GM04504 (cell line): ENCODE measurements around the gene SAFB.

Experiments
- DNase-seq: peaks from one replicate; pipeline ENCODE4 v3.0.0-alpha.2; 2012; ENCODE audit warnings: low read depth

The SAFB gene

GRCh38 chr19:5622465-5623396, at the start of gene SAFB, which contains the start of gene SAFB2:
SAFB (plus strand) TSS chr19:5623083; CDS start chr19:5623206, 123 bp downstream.
SAFB2 (minus strand) TSS chr19:5622776; CDS start chr19:5622715, 61 bp downstream.
- DNase-seq = peak; percentile 98

DNA sequence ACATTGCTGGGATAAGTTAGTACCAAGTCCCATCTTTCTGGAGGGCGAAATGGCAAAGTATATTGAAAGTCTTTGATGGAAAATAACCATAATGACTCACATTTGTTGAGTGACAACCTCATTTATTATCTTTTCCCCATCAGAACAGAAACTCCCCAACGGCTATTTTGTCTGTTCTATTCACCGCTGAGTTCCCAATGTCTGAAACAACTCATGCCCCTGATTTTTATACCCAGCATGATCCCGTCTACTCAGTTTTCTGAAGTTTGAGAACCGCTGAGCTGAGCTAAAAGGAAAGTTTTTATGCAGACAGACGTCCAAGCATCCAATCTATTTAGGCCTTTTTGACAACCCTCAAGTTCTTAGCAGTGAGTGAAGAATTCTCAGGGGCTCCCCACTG, 47.3 kb upstream of the SAFB start:
- DNase-seq = no peak

DNA sequence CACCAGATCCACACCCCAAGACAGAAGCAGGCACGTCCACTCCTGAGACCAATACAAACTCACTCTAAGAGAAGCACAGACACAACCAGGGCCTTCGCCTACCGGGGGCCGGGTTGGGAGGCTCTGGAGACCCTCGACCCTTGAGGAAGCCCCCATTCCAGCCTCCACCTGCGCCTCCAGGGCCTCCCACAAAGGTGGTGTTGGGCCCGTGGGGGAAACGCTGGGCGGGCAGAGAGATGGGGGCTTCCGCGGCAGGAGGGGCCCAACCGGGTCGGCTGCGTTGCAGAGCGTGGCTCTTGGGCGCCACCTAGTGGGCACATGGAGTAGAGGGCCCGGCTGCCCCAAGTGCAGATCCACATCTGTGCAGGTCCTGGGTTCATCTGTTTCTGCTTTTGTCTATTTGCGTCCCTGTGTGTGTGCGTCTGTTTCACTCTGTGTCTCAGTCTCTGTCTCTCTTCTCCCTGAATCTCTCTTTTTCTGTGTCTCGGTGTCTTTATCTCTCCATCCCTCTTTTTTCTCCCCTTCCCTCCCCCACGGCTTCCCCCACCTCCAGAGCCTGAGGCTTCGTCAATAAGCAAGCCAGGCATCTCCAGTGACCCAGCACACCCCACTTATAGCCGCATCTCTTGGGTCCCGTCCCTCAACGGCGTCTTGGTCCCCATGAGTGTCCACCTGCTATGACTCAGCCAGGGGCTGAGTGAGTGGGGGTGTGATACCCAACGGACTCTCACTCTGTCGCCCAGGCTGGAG, 44.6 kb upstream of the SAFB start:
- peak; percentile 19 for DNase-seq

- DNase-seq = no peak
These were observed 43.6 kb upstream of the SAFB start for GRCh38 chr19:5579286-5579685.

- DNase-seq = no peak
These were observed 43.2 kb upstream of the SAFB start for GRCh38 chr19:5579697-5580096.

DNA sequence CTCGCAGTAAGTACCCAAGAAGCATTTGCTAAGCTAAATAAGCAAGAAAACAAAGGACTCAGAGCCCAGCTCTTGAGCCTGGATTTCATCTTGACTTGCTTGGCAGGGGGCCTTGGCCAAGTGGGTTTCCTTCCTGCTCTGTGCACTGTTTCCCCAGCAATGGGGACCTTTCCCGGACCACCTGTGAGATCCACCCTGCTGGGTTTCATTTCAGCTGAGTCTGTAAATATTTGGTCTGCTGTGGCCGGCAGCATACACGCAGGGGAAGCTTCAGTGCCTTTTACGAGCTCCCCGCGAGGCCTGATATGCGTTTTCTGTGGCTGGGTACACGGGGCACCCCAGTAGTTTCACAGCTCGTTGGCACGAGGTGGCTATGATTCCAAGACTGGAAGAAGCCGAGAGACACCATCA, 42.7 kb upstream of the SAFB start:
- DNase-seq = no peak

DNA sequence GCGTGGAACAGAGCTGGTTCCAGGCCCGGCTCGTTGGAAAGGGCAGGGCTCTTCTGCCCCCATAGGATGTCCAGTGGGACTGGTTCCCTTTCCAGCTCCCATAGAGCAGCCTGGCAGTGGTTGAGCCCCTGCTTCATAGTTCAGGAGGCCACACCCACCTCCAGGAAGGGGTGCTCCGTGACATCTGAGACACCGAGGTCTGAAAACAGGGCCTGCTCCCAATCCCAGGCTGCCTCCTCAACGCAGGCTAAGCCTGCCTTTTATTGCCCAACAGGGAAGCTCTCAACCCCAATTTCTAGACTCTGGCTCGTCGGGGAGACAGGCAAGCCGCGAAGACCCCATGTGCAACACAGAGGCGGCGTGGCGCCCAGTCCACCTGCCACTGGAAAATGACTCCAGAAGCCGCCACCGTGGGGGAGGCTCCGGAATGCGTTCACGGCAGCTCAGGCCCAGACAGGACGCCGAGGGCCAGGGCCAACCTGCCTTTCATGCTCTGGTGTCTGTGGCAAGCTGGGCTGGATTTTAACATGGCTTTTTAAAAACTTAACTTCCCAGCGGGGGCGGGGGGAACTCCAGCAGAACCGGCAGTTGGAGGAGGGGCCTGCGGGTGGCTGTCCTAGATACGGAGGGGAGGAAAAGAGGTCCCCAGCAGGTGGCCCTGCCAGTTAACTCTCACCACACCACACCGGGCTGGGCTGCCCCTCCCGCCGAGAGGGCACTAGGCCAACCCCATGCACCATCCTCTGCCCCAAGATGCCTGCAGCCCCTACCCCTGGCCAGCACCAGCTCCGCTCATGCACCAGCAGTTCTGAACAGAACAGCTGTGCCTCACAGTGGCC, 37.2 kb upstream of the SAFB start:
- DNase-seq = no peak

DNA sequence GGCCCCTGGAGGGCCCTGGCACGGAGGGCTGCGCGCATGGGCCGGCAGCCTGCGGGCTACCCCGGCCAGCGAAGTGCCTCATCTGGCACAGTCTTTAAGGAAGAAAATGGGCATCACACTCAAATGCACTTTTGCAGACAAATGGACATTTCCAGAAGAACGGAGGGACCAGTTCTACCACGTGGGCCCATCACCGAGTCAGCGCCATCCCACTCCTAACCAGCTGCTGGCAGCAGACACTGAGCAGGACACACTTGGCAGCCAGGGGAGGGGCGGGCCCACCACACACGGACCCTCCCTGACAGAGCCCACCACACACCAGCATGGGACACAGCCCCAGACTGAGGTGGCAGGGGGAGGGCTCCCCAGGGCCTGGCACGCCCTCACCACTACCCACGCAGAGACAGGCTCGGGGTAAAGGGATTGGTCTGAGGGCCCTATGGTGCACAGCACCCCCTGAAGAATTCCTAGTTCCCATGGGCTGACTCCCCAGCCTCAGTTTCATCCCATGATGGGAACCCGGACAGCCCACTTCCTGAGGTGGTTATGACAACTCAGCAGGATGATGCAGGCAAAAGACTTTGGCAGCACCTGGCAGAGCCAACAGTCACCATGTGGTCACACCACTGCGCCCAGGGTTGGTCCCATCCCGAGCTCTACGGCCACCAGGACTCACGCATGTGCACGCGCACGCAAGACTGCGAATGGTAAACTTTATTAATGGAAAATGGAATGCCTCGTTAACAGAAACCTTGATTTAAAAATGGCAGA, 36.4 kb upstream of the SAFB start:
- DNase-seq = no peak

DNA sequence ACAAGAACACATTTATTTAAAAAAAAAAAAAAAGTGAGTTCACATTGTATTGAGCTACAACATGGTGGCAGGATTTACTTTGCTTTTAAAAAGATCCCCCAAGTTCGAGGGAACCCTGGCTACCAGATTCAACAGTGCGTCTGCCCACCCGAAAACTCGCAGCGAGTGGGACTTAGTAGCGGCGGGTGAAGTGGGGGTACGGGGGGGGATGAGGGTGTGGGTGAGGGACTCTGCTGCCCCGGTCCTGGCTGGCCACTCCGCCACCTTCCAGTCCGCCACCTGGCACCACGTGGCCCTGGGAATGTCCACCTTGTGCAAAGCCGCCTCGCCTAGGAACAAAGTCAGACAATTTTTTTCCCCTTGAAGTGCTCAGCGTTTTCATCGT, 35.8 kb upstream of the SAFB start:
- no peak for DNase-seq

DNA sequence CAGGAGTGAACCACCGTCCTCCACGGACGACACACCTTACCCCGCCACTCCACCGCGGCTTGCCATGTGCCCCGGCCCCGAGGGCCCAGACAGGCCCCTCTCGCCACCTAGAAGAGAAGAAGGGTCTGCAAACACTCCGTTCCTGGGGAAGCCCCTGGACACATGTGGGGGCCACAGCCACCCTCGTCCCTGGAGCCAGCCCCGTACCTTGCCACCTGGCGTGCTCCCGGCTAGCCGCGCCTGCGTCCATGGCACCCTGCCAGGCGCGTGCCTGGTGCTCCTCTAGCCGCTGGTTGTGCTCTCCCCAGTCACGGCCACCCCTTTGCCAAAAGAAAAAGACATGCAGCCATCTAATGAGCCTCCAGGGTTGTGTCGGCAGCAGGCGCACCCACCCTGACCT, 35.2 kb upstream of the SAFB start:
- no peak for DNase-seq

GRCh38 chr19:5588441-5588840, 34.4 kb upstream of the SAFB start:
- DNase-seq = no peak

DNA sequence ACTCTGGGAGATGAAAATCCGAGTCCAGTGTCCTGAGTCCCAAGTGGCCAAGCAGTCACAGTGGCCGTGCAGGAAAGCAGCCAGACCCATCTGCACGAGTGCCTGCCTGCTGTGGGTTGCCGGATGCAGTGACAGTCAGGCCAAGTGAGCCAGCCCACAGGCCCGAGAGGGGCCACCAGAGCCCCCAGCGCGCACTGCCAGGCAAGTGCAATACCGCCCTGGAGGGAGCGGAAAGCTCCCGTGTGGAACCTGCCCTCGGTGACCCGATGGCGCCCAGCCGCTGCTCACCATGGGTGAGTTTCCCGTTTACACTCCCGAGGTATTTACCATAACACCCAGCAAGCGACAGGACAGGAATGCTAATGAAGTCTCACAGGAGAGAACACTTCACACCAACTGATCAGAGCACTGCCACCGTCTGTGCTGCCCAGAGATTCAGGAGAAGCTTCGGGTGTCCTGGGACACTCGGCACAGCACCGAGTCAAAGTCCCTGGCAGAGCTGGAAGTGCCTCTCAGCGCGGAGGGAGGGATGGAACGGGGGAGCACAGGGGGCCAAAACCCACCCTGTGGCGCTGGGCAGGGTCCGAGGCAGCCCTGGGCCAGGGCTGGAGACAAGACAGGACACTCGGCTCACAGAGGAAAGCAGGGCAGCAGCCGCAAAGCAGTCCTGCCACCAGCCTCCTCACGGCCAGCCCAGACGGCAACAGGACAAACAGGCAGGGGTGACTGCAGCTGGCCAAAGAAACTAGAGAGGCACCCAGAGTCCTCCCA, 33.8 kb upstream of the SAFB start:
- DNase-seq = no peak

- no peak for DNase-seq
These were observed 32.6 kb upstream of the SAFB start for GRCh38 chr19:5590151-5590864.

- no peak for DNase-seq
These were observed 32.1 kb upstream of the SAFB start for GRCh38 chr19:5590865-5591154.

DNA sequence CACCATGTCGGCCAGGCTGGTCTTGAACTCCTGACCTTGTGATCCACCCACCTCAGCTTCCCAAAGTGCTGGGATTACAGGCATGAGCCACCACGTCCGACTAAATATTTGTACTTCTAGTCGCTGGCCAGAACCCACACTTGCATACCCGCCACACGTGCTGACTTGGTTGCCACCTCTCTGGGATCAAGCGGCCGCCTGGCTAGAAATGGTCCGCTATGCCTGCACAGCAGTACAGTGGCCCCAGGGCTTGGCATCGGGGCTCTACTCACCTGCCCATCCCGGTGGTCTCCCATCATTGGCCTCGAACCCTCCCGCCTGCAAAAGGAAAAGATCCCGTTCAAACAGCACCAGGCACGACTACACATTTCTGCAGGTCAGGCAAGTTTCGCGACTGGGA, 31.4 kb upstream of the SAFB start:
- DNase-seq = no peak

DNA sequence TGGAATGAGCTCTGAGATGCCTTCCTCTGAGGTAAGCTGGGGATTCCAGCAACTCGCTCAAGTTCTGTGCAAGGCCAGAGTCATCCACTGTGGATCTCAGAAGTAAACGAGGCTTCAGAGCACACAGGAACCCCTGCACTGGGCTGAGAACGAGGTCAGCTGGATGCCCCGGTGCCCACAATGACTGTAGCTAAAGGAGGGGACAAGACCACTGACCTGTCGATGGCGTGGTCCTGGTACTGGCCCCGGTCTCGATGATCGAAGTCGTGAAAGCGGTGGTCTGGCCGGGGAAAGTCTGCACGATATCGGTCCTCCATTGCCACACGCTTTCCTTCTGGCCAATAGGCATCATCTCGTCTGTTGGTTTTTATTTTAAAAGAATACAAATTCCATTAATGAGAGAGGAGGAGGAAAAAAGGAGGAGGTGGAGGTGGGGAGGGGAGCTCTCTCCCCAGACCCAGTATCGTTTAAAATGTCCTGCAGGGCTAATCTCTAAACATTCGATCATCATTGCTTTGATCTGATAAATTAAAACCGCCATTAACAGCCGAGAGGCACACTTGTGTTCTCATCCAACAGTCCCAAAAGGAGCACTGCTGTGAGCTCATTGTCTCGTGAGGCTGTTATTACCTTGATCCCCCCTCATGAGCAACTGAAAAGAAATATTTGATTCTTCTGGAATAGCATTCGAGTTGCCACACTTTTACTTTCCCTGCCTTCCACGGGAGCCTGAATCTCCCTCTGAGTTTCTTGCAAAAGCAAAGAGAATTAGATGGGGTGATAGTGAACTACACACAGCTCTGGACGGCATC, 30.1 kb upstream of the SAFB start:
- no peak for DNase-seq

- no peak for DNase-seq
These were observed 29.3 kb upstream of the SAFB start for GRCh38 chr19:5593343-5594255.

GRCh38 chr19:5594521-5594950, 28.3 kb upstream of the SAFB start:
- no peak for DNase-seq
